OCI-LY3 (cell line): ENCODE measurements around the gene CSH2.
"Not testable (repeated sequence)": the region's sequence is repeated elsewhere in the genome, so short reads cannot be mapped to it uniquely, and the experiment has no call there.

Experiments used
- H2AFZ ChIP-seq: fragments of 200-600, 300-600 bp; shearing (Covaris generic); 2 replicates; pipeline ENCODE4 v1.6.0; 2014; ENCODE audit warnings: antibody characterized with exemption, low read depth, low read length
- H3K27ac ChIP-seq: fragments of 200-600, 300-600 bp; sonication (generic); 2 replicates; pipeline ENCODE4 v1.5.1; 2014; ENCODE audit warnings: mild to moderate bottlenecking, low read length, moderate library complexity, mixed read lengths
- H3K27me3 ChIP-seq: fragments of 200-600, 300-600 bp; sonication (generic); 2 replicates; pipeline ENCODE4 v1.6.1; 2014; ENCODE audit warnings: low read depth, low read length, mixed read lengths
- H3K36me3 ChIP-seq: fragments of 200-600, 300-600 bp; sonication (generic); replicated peaks from 2 replicates; pipeline ENCODE3; 2014; ENCODE audit warnings: low read depth, low read length, mixed read lengths
- H3K4me1 ChIP-seq: fragments of 300-600, 200-600 bp; sonication (generic); 2 replicates; pipeline ENCODE4 v1.6.1; 2014; ENCODE audit warnings: low read length, mixed read lengths
- H3K4me2 ChIP-seq: fragments of 200-600, 300-600 bp; sonication (generic); 2 replicates; pipeline ENCODE4 v1.6.1; 2014; ENCODE audit warnings: low read length, mixed read lengths
- H3K4me3 ChIP-seq: fragments of 300-600, 200-600 bp; sonication (generic); 2 replicates; pipeline ENCODE4 v1.5.1; 2014; ENCODE audit warnings: antibody characterized with exemption, mild to moderate bottlenecking, low read length, moderate library complexity
- H3K79me2 ChIP-seq: fragments of 300-600, 200-600 bp; shearing (Covaris generic); 2 replicates; pipeline ENCODE4 v1.6.1; 2014; ENCODE audit warnings: mild to moderate bottlenecking, low read length, mixed read lengths
- H3K9ac ChIP-seq: fragments of 300-600, 200-600 bp; shearing (Covaris generic); 2 replicates; pipeline ENCODE4 v1.6.0; 2014; ENCODE audit warnings: mild to moderate bottlenecking, low read length, moderate library complexity
- H3K9me3 ChIP-seq: fragments of 200-600, 300-600 bp; shearing (Covaris generic); 2 replicates; pipeline ENCODE4 v1.6.1; 2014; ENCODE audit warnings: low read length, mixed read lengths; ENCODE audit not compliant: insufficient read depth
- H4K20me1 ChIP-seq: fragments of 200-600, 300-600 bp; sonication (generic); 2 replicates; pipeline ENCODE4 v1.6.1; 2016; ENCODE audit warnings: low read length, mixed read lengths; ENCODE audit not compliant: insufficient read depth
- CTCF ChIP-seq: fragments of 200-600, 300-600 bp; sonication (generic); IDR thresholded peaks from 2 replicates; pipeline ENCODE4 v1.5.1; 2014; ENCODE audit warnings: antibody characterized with exemption, low read length, low read depth
- EZH2phosphoT487 ChIP-seq: fragments of 200-600 bp; shearing (Covaris generic); IDR thresholded peaks from 2 replicates; pipeline ENCODE4 v1.6.1; 2018; ENCODE audit warnings: antibody characterized with exemption, mixed run types, low read depth

CSH2 gene

GRCh38 chr17:63843910-63844677, 29.4 kb downstream of the CSH2 start:
- H3K27ac ChIP-seq, result no peak overlapping the region
- H3K36me3 ChIP-seq, result no peaks in the 10 kb centered on the region
- peaks cover 19% of the 10 kb centered on the region for H4K20me1 ChIP-seq
- peak overlapping the region; percentile 56 for H3K4me2 ChIP-seq
- H3K4me3 ChIP-seq, result peak overlapping the region; percentile 84
- peaks cover 36% of the 10 kb centered on the region for H3K79me2 ChIP-seq
- H3K9ac ChIP-seq, result peak overlapping the region; percentile 61; the same call in 1 of the 2 replicates
- no peaks in the 10 kb centered on the region for H3K9me3 ChIP-seq
- no peak overlapping the region for H2AFZ ChIP-seq
- TF ChIP-seq EZH2phosphoT487 (no peak), CTCF (no peak)
- peaks cover 21% of the 10 kb centered on the region for H3K4me1 ChIP-seq
- no peaks in the 10 kb centered on the region for H3K27me3 ChIP-seq

GRCh38 chr17:63843387-63843888, 30.0 kb downstream of the CSH2 start:
- peak overlapping the region; percentile 16; the same call in 1 of the 2 replicates for H3K27ac ChIP-seq
- peak overlapping the region; percentile 84 for H3K4me3 ChIP-seq
- H3K27me3 ChIP-seq, H3K9me3 ChIP-seq, H3K36me3 ChIP-seq: not testable (repeated sequence)
- peaks cover 23% of the 10 kb centered on the region for H3K4me1 ChIP-seq
- peak overlapping the region; percentile 56 for H3K4me2 ChIP-seq
- peak overlapping the region; percentile 61; the same call in 1 of the 2 replicates for H3K9ac ChIP-seq
- 0 out of 2 replicates have a peak overlapping the region, but pooled peaks have one; percentile 66 for H2AFZ ChIP-seq
- peaks cover 26% of the 10 kb centered on the region for H4K20me1 ChIP-seq
- H3K79me2 ChIP-seq, result peaks cover 43% of the 10 kb centered on the region

- H3K27ac ChIP-seq, result peak within 1 kb of the TSS; percentile 67
These were observed 30.7 kb downstream of the CSH2 start, which contains the start of gene SMARCD2 for GRCh38 chr17:63842540-63843386. TSS of gene SMARCD2 (minus strand) at chr17:63842685. CDS start at chr17:63842674, 11 bp downstream.

GRCh38 chr17:63842173-63842539, 31.3 kb downstream of the CSH2 start:
- no peak for TF ChIP-seq CTCF
- no peak for TF ChIP-seq EZH2phosphoT487
- Histone ChIP-seq H4K20me1 (peaks cover 35% of the 10 kb centered on the region), H3K36me3 (no peaks in the 10 kb centered on the region), H3K27me3 (no peaks in the 10 kb centered on the region), H3K9me3 (no peaks in the 10 kb centered on the region), H3K4me2 (peak overlapping the region; percentile 94), H3K27ac (peak overlapping the region; percentile 67), H3K9ac (peak overlapping the region; percentile 95), H2AFZ (no peak overlapping the region), H3K4me3 (peak overlapping the region; percentile 87), H3K4me1 (peaks cover 23% of the 10 kb centered on the region), H3K79me2 (peaks cover 55% of the 10 kb centered on the region)

More at GRCh38 chr17:63842540-63843386, 30.7 kb downstream of the CSH2 start, which contains the start of gene SMARCD2:
- H3K79me2 ChIP-seq, result peaks cover 49% of the 10 kb centered on the region
- H3K27me3 ChIP-seq, result no peaks in the 10 kb centered on the region
- H3K36me3 ChIP-seq, result no peaks in the 10 kb centered on the region
- peak within 1 kb of the TSS; percentile 94 for H3K4me2 ChIP-seq
- peak within 1 kb of the TSS; percentile 95 for H3K9ac ChIP-seq
- H3K4me3 ChIP-seq, result peak within 1 kb of the TSS; percentile 87
- no peaks in the 10 kb centered on the region for H3K9me3 ChIP-seq
- H2AFZ ChIP-seq, result peak within 1 kb of the TSS; percentile 66; the same call in 1 of the 2 replicates
- TF ChIP-seq EZH2phosphoT487 (no peak), CTCF (no peak)
- peaks cover 32% of the 10 kb centered on the region for H4K20me1 ChIP-seq
- H3K4me1 ChIP-seq, result peaks cover 23% of the 10 kb centered on the region
